Endothelial cell of umbilical vein (primary cell): ENCODE results near the gene PGGHG. TPM values are rescaled to one million over a fixed set of nuclear protein-coding genes. Genes with fewer than 3 reads are reported as not detected.

ENCODE experiments used
- BruUV-seq: library from RNA; stranded (reverse); fragments of 400-500 nt; replicated peaks from 2 replicates; lab custom pipeline; 2021; lab: Mats Ljungman, UMichigan
- CTCF ChIA-PET: fragments of 300-600, 350-600 bp; sonication (Branson Sonifier 250); formaldehyde crosslinking; loops from one replicate; lab custom pipeline; 2021; ENCODE audit warnings: antibody characterized with exemption, inconsistent platforms; lab: Charles Lee
- POLR2A ChIA-PET: fragments of 300-600, 350-600 bp; sonication (Branson Sonifier 250); formaldehyde crosslinking; loops from one replicate; lab custom pipeline; 2021; ENCODE audit warnings: antibody characterized with exemption, inconsistent platforms; lab: Charles Lee
- DNase-seq: peaks from one replicate; pipeline ENCODE4 v3.0.0-alpha.2; 2011; ENCODE audit warnings: low read depth, low spot score
- FAIRE-seq: peaks from 2 replicates; lab custom pipeline; 2011; peaks lifted over from hg19 to GRCh38; lab: Jason Lieb, UNC
- H2AFZ ChIP-seq: 2 replicates; pipeline ENCODE4 v1.6.0; 2012; ENCODE audit warnings: low read depth, low read length, control low read depth, inconsistent platforms
- H3K27ac ChIP-seq: 2 replicates; pipeline ENCODE4 v1.5.1; 2011; ENCODE audit warnings: low read depth, mild to moderate bottlenecking, control low read depth, low read length, moderate library complexity; ENCODE audit not compliant: insufficient read depth
- H3K27me3 ChIP-seq, 2 experiments: 2 replicates each; pipeline versions ENCODE4 v1.6.0 to v1.6.1; 2011; ENCODE audit warnings: low read length in 2 of 2, mixed read lengths in 1 of 2; ENCODE audit not compliant: control insufficient read depth in 2 of 2, insufficient read depth in 2 of 2
- H3K36me3 ChIP-seq, 2 experiments: 2 replicates in 1 of 2; 3 replicates in 1 of 2; pipeline ENCODE4 v1.5.1; 2011; ENCODE audit warnings: low read length in 2 of 2, mild to moderate bottlenecking in 1 of 2, moderate library complexity in 1 of 2; ENCODE audit not compliant: control insufficient read depth in 2 of 2, insufficient read depth in 2 of 2; ENCODE audit errors: extremely low read depth in 1 of 2
- H3K4me1 ChIP-seq: 3 replicates; pipeline ENCODE4 v1.5.1; 2011; ENCODE audit warnings: mild to moderate bottlenecking, low read length; ENCODE audit not compliant: control insufficient read depth, insufficient read depth; ENCODE audit errors: extremely low read depth
- H3K4me2 ChIP-seq: 2 replicates; pipeline ENCODE4 v1.6.1; 2011; ENCODE audit warnings: low read length, control low read depth, mixed read lengths; ENCODE audit not compliant: insufficient read depth
- H3K4me3 ChIP-seq, 3 experiments: fragments of 200-600 bp in 1 of 3; sonication (generic), shearing (Covaris generic) in 1 of 3; replicated peaks in 1 of 3; 2 replicates each; pipeline ENCODE4 v1.5.1; 2011 to 2016; ENCODE audit warnings: control low read depth in 3 of 3, low read length in 3 of 3, mild to moderate bottlenecking in 2 of 3, inconsistent platforms in 1 of 3, low read depth in 1 of 3, moderate library complexity in 1 of 3; ENCODE audit not compliant: insufficient read depth in 1 of 3
- H3K79me2 ChIP-seq: 2 replicates; pipeline ENCODE4 v1.6.0; 2012; ENCODE audit warnings: low read length, inconsistent platforms; ENCODE audit not compliant: control insufficient read depth, insufficient read depth
- H3K9ac ChIP-seq: replicated peaks from 2 replicates; pipeline ENCODE3; 2011; ENCODE audit warnings: low read length, control low read depth; ENCODE audit not compliant: insufficient read depth; ENCODE audit errors: extremely low read depth
- H3K9me1 ChIP-seq: replicated peaks from 3 replicates; pipeline ENCODE4 v1.6.0; 2011; ENCODE audit warnings: mild to moderate bottlenecking, low read length; ENCODE audit not compliant: control insufficient read depth, insufficient read depth; ENCODE audit errors: extremely low read depth
- H3K9me3 ChIP-seq: replicated peaks from 2 replicates; pipeline ENCODE4 v1.5.1; 2012; ENCODE audit warnings: low read length, inconsistent platforms; ENCODE audit not compliant: control insufficient read depth, insufficient read depth
- H4K20me1 ChIP-seq: replicated peaks from 2 replicates; pipeline ENCODE3; 2011; ENCODE audit warnings: mild to moderate bottlenecking, low read length; ENCODE audit not compliant: control insufficient read depth, insufficient read depth; ENCODE audit errors: extremely low read depth
- CTCF ChIP-seq, 2 donors: IDR thresholded peaks; 1 replicate in 1 of 2; 2 replicates in 1 of 2; pipeline ENCODE4 v1.5.1; 2011; ENCODE audit warnings: low read length in 2 of 2, mild to moderate bottlenecking in 2 of 2, moderate library complexity in 2 of 2, control low read depth in 1 of 2, inconsistent platforms in 1 of 2, low read depth in 1 of 2; ENCODE audit not compliant: insufficient read depth in 1 of 2; ENCODE audit errors: extremely low read depth in 1 of 2
- EZH2 ChIP-seq: IDR thresholded peaks from 2 replicates; pipeline ENCODE4 v1.6.1; 2012; ENCODE audit warnings: borderline replicate concordance, low read depth, mild to moderate bottlenecking, moderate library complexity, low read length, inconsistent platforms; ENCODE audit not compliant: severe bottlenecking
- FOS ChIP-seq: IDR thresholded peaks from 2 replicates; pipeline ENCODE4 v1.6.1; 2011; ENCODE audit warnings: mild to moderate bottlenecking, low read length, moderate library complexity, borderline replicate concordance; ENCODE audit not compliant: insufficient read depth
- GATA2 ChIP-seq: IDR thresholded peaks from 2 replicates; pipeline ENCODE4 v1.7.0; 2011; ENCODE audit warnings: low read depth, mild to moderate bottlenecking, moderate library complexity, mixed read lengths, low read length; ENCODE audit not compliant: insufficient read length, insufficient read depth
- JUN ChIP-seq: IDR thresholded peaks from 2 replicates; pipeline ENCODE4 v1.6.1; 2011; ENCODE audit warnings: borderline replicate concordance, low read depth; ENCODE audit not compliant: insufficient read length, insufficient read depth
- MAX ChIP-seq: IDR thresholded peaks from 2 replicates; pipeline ENCODE4 v1.6.1; 2011; ENCODE audit not compliant: insufficient read depth, insufficient read length
- MYC ChIP-seq: IDR thresholded peaks from one replicate; pipeline ENCODE4 v1.6.1; 2011; ENCODE audit warnings: mild to moderate bottlenecking, low read depth, low read length
- POLR2A ChIP-seq: IDR thresholded peaks from 2 replicates; pipeline ENCODE4 v1.6.1; 2012; ENCODE audit warnings: low read depth, mild to moderate bottlenecking, control low read depth, low read length
- POLR2AphosphoS5 ChIP-seq: IDR thresholded peaks from 2 replicates; pipeline ENCODE4 v1.6.1; 2012; ENCODE audit warnings: low read depth, mild to moderate bottlenecking, control low read depth, low read length, moderate library complexity; ENCODE audit not compliant: insufficient read depth
- dilution Hi-C: fragments of 300-500 bp; cut with MboI; formaldehyde crosslinking; loops from one replicate; pipeline ENCODE4 v1.15.0; 2019; ENCODE audit warnings: low sequenced_read_pairs; ENCODE audit not compliant: extremely low pct_ligation_motif_present
- intact Hi-C: fragments of 100-400 bp; cut with micrococcal nuclease; formaldehyde crosslinking; loops from one replicate; pipeline ENCODE4 v1.10.0; 2022
- polyA plus RNA-seq, 4 experiments: library from polyadenylated mRNA; depleted of rRNA in 3 of 4; stranded (reverse) in 3 of 4; unstranded in 1 of 4; fragments of >200 nt; gene quantifications; 2 replicates each; pipeline versions ENCODE4 v1.2.1 to v1.2.3, GENCODE V29; 2011 to 2012; ENCODE audit warnings: missing spikeins in 1 of 4
- total RNA-seq: library from RNA; stranded (reverse); gene quantifications from 2 replicates; pipeline ENCODE4 v1.2.3, GENCODE V29; 2021

Gene PGGHG
- total and polyA plus RNA-seq, 2 donors (not counting 3 experiments of a cell fraction or from before 2014, with no cell fraction given): 31.6 to 42.4 TPM

GRCh38 chr11:266676-267439 is 22.1 kb upstream of the PGGHG start:
- no TSS peak for BruUV-seq

GRCh38 chr11:267491-267994 is 21.4 kb upstream of the PGGHG start:
- dilution Hi-C loops: no loop called here
- Histone ChIP-seq H3K27me3 (peaks cover 0 to 2% of the 10 kb centered on the region in 2 experiments), H3K27ac (no peak overlapping the region), H3K4me3 (no peak overlapping the region), H3K36me3 (no peaks in the 10 kb centered on the region), H4K20me1 (no peaks in the 10 kb centered on the region), H3K4me1 (no peaks in the 10 kb centered on the region), H2AFZ (no peak overlapping the region), H3K79me2 (no peaks in the 10 kb centered on the region), H3K9ac (no peak overlapping the region), H3K9me1 (no peaks in the 10 kb centered on the region), H3K4me2 (no peak overlapping the region), H3K9me3 (no peaks in the 10 kb centered on the region)
- FAIRE-seq (no peak), DNase-seq (no peak)
- CTCF ChIA-PET: interaction anchor here (1.6 to 2.2 kb wide), 2 partner anchors 17 kb away, joined by 6 to 8 read pairs; no protein-coding TSS in a partner anchor
- intact Hi-C loops: no loop called here
- no TSS peak for BruUV-seq
- POLR2A ChIA-PET: interaction anchor here (0.9 kb wide), 1 partner anchor 86 kb away, joined by 5 read pairs; no protein-coding TSS in a partner anchor
- TF ChIP-seq POLR2AphosphoS5: no peak
- TF ChIP-seq MYC: no peak
- TF ChIP-seq GATA2: no peak
- no peak for TF ChIP-seq MAX
- TF ChIP-seq POLR2A: no peak
- no peak for TF ChIP-seq CTCF (IDR thresholded peaks at IDR 0.05; ENCODE audit: extremely low read depth in 1 of 2, insufficient read depth in 1 of 2, low read depth in 1 of 2, low read length in 2 of 2)
- no peak for TF ChIP-seq FOS
- no peak for TF ChIP-seq EZH2
- TF ChIP-seq JUN: no peak

More at GRCh38 chr11:266676-267439, 22.1 kb upstream of the PGGHG start:
- CTCF ChIA-PET: interaction anchor here (2.2 kb wide), 1 partner anchor 16 kb away, joined by 8 read pairs; no protein-coding TSS in a partner anchor
- intact Hi-C loops: no loop called here
- no peak overlapping the region for H3K4me2 ChIP-seq
- no peaks in the 10 kb centered on the region for H3K79me2 ChIP-seq
- H2AFZ ChIP-seq: no peak overlapping the region
- H3K9ac ChIP-seq: no peak overlapping the region
- no peaks in the 10 kb centered on the region for H3K4me1 ChIP-seq
- TF ChIP-seq MYC (no peak), JUN (no peak), FOS (no peak), POLR2A (no peak), MAX (no peak), GATA2 (no peak), EZH2 (no peak)
- POLR2A ChIA-PET: interaction anchor here (0.9 kb wide), 1 partner anchor 86 kb away, joined by 5 read pairs; no protein-coding TSS in a partner anchor
- H3K9me3 ChIP-seq: no peaks in the 10 kb centered on the region
- no peak overlapping the region for H3K4me3 ChIP-seq
- no peak for DNase-seq
- no peak overlapping the region for H3K27ac ChIP-seq
- H4K20me1 ChIP-seq: no peaks in the 10 kb centered on the region
- FAIRE-seq: no peak
- dilution Hi-C loops: no loop called here
- no peaks in the 10 kb centered on the region for H3K9me1 ChIP-seq
- H3K27me3 ChIP-seq: no peaks in the 10 kb centered on the region
- no peaks in the 10 kb centered on the region for H3K36me3 ChIP-seq
